GM18505 (cell line): ENCODE results near the gene SPATA20.

Source experiments
- ATAC-seq: cut with Tn5 transposase; IDR thresholded peaks from one replicate; pipeline ENCODE4 v1.9.1; 2021; ENCODE audit not compliant: unreplicated experiment
- POLR2A ChIP-seq: IDR thresholded peaks from 4 replicates; pipeline ENCODE4 v1.6.1; 2011; ENCODE audit warnings: borderline replicate concordance; ENCODE audit not compliant: insufficient read depth, insufficient read length; ENCODE audit errors: extremely low read depth

Gene SPATA20

DNA sequence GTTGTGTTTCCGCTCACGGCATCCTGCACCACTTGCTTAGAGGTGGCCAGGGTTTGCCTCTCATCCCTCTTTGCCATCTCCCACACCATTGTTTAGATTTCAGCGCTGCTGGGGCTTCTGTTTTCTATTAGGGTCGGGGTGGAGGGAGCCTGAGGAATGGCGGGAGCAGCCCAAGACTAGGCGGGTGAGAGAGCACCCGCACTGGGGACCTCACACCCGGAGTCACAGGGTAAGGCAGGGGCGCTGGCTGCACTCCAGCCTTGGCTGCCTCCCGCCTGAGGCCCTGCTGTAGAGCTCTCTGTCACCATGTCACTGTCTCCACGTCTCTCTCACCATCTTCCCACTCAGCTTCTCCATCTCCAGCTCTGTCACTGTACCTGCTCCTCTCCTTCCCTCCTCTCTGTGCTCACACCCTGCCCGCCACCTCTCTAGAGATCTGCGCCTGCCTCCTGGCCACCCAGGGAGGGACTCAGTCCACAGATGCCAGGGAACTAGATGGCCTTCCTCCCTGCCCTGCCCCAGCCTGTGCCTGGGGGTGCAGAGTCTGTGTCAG, 54.9 kb downstream of the SPATA20 start:
- no peak for ATAC-seq
- TF ChIP-seq POLR2A = no peak

DNA sequence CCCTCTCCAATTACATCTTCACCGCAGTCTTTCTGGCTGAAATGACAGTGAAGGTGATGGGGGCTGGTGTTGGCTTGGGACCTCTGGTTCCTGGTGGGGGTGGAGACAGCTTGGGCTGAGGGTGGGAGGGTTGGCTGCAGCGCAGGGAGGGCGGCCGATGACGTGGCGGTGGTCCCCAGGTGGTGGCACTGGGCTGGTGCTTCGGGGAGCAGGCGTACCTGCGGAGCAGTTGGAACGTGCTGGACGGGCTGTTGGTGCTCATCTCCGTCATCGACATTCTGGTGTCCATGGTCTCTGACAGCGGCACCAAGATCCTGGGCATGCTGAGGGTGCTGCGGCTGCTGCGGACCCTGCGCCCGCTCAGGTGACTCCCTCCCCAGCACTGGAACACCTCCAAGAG, 55.9 kb downstream of the SPATA20 start:
- ATAC-seq = no peak
- no peak for TF ChIP-seq POLR2A

DNA sequence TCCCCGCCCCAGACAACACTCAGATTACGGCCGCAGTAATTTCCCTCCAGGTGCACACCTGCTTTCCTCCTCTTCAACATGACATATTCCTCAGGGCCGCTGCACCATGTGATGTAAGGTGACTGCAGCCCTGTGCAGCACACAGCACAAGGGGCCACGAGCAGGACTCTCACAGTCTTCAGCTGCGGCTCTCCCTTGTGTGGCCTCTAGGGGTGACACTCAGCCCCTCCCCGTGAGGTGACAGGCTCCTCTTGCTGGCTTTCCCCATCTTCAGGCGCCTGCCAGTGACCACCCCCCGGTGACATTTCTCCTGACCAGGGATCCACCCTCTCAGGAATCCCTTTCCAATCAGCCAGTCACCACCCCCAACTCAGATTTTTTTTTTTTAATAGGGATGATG, 56.4 kb downstream of the SPATA20 start:
- ATAC-seq = no peak
- TF ChIP-seq POLR2A = no peak

GRCh38 chr17:50604513-50604912, 57.5 kb downstream of the SPATA20 start:
- no peak for ATAC-seq
- no peak for TF ChIP-seq POLR2A

DNA sequence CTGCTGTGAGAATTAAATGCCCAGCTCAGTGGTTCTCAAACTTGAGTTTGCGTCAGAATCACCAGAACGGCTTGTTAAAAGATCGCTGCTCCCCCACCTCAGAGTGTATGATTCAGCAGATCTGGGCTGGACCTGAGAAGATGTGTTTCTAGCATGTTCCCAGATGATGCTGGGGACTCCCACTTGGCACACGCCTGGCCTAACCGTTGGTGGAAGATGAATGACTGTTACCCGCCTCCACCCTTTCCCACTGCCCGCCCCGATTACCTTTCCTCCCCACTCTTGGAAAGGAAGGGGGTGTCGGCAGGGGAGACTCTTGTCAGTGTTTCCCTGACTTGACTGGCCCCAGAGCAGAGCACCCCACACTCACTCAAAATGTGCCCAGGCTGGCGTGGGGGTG, 58.5 kb downstream of the SPATA20 start:
- no peak for TF ChIP-seq POLR2A
- no peak for ATAC-seq
